HUES6 (cell line): ENCODE results near the gene PRR7.

ENCODE experiments used
- H3K27ac ChIP-seq: 2 replicates; pipeline ENCODE4 v1.7.0; 2013; ENCODE audit warnings: low read depth, mild to moderate bottlenecking, low read length, inconsistent platforms
- H3K27me3 ChIP-seq: 2 replicates; pipeline ENCODE4 v1.6.1; 2013; ENCODE audit warnings: low read length; ENCODE audit not compliant: control insufficient read depth, insufficient read depth
- H3K36me3 ChIP-seq: 2 replicates; pipeline ENCODE4 v1.6.1; 2013; ENCODE audit warnings: low read length; ENCODE audit not compliant: control insufficient read depth, insufficient read depth
- H3K4me1 ChIP-seq: 2 replicates; pipeline ENCODE4 v1.6.1; 2013; ENCODE audit warnings: low read length; ENCODE audit not compliant: control insufficient read depth, insufficient read depth
- H3K4me3 ChIP-seq: 2 replicates; pipeline ENCODE4 v1.5.1; 2013; ENCODE audit warnings: low read depth, low read length
- H3K9ac ChIP-seq: one replicate; pipeline ENCODE4 v1.6.1; 2013; ENCODE audit warnings: mild to moderate bottlenecking, low read length
- H3K9me3 ChIP-seq: 2 replicates; pipeline ENCODE4 v1.6.1; 2013; ENCODE audit warnings: low read depth, low read length; ENCODE audit not compliant: control insufficient read depth, insufficient read depth

Gene PRR7

DNA sequence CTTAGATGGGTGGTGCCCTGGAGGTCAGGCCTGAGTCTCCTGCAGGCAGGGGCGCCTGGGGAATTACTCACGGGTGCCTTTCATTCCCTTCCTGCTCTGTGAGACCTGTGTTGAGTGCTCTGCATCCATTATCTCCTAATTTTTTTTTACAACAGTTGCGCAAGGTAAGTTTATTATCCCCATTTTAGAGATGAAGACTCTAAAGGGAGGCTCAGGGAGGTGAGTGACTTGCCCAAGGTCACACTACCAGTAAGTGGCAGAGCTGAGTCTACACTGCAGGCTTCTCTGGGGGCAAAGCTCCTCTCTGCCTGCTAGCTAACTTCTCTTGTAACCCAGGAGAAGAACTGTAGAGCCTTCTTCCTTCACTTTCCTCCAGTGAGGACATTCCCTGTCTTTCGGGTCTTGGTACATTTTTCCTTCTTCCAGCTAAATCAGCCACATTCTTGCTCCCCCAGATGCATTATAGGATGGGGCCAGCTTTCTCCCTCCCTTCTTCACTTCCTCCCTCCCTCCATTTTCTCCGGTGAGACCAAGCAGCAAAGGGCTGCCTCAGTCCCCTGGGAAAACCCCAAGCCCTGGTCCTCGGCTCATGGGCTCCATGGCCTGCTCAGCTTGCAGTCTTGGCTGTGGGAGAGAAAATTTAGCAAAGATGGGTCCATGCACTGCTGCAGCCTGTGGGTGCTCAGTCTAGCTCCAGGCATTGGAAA lies 1.8 kb downstream of the PRR7 start:
- Histone ChIP-seq H3K9ac (peak overlapping the region; percentile 74), H3K27ac (no peak overlapping the region), H3K36me3 (no peaks in the 10 kb centered on the region), H3K4me1 (peaks cover 50% of the 10 kb centered on the region), H3K27me3 (peaks cover 18% of the 10 kb centered on the region), H3K4me3 (peak overlapping the region; percentile 78; the same call in 1 of the 2 replicates), H3K9me3 (no peaks in the 10 kb centered on the region)

- no peak overlapping the region for H3K27ac ChIP-seq
- no peak overlapping the region for H3K9ac ChIP-seq
- no peaks in the 10 kb centered on the region for H3K36me3 ChIP-seq
- H3K4me1 ChIP-seq: peaks cover 55% of the 10 kb centered on the region
- H3K4me3 ChIP-seq: no peak overlapping the region
- H3K27me3 ChIP-seq: peaks cover 25% of the 10 kb centered on the region
- H3K9me3 ChIP-seq: no peaks in the 10 kb centered on the region
Observed at GRCh38 chr5:177449140-177450061, 2.8 kb downstream of the PRR7 start.

GRCh38 chr5:177450667-177451424 lies 4.2 kb downstream of the PRR7 start:
- no peak overlapping the region for H3K9ac ChIP-seq
- peaks cover 45% of the 10 kb centered on the region for H3K4me1 ChIP-seq
- no peak overlapping the region for H3K4me3 ChIP-seq
- no peaks in the 10 kb centered on the region for H3K36me3 ChIP-seq
- no peaks in the 10 kb centered on the region for H3K9me3 ChIP-seq
- H3K27me3 ChIP-seq: peaks cover 19% of the 10 kb centered on the region
- no peak overlapping the region for H3K27ac ChIP-seq

DNA sequence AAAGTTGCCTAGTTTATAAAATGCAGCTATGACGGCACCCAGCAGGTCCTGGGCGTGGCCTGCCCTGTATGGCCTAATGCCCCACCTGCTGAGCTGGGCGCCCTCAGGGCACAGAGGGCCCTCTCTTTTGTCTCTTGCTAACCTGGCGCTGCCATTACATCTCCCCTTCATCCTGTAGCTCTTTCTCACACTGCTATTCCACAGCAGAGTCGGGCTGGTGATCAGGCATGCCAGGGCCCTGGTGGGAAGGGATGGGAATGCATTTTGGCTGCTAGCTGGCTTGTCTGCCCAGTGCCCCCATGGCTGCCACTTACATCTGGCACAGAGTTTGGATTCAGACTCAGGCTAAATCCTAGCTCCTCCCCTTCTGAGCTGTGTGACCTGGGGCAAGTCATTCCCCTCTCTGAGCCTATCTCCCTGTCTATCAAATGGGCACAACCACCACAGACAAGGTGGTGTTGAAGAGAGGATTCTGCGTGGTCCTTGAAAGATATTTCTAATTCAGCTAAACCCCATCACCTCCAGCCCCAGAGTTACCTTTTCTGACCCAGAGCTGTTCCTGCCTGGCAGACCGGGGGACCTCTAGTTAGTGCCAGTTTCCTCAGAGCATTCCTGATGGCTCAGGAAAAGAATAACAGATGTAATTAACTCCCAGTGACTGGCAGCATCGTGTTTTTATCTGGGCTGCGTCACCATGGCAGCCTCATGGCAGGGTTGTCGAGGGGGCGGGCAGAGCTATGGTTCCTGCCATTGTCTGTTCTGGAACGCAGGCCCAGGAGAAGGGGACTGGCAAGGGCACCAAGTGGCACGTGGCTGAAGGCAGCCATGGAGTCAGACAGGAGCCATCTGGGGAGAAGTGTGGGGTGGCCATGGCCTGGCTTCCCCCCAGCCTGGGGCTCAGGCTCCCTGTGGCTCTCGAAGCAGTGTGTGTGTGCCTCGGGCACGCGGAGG lies 6.3 kb downstream of the PRR7 start:
- Histone ChIP-seq H3K4me1 (peaks cover 45% of the 10 kb centered on the region), H3K27ac (no peak overlapping the region)

GRCh38 chr5:177453852-177454396 lies 7.3 kb downstream of the PRR7 start:
- Histone ChIP-seq H3K27ac (no peak overlapping the region), H3K9me3 (no peaks in the 10 kb centered on the region), H3K36me3 (peaks cover 22% of the 10 kb centered on the region), H3K4me1 (peaks cover 40% of the 10 kb centered on the region), H3K4me3 (peak overlapping the region; percentile 93), H3K27me3 (peaks cover 14% of the 10 kb centered on the region), H3K9ac (peak overlapping the region; percentile 70)

More for the DNA sequence above, 6.3 kb downstream of the PRR7 start:
- Histone ChIP-seq H3K27me3 (peaks cover 14% of the 10 kb centered on the region), H3K36me3 (peaks cover 12% of the 10 kb centered on the region), H3K9ac (no peak overlapping the region), H3K9me3 (no peaks in the 10 kb centered on the region), H3K4me3 (no peak overlapping the region)

DNA sequence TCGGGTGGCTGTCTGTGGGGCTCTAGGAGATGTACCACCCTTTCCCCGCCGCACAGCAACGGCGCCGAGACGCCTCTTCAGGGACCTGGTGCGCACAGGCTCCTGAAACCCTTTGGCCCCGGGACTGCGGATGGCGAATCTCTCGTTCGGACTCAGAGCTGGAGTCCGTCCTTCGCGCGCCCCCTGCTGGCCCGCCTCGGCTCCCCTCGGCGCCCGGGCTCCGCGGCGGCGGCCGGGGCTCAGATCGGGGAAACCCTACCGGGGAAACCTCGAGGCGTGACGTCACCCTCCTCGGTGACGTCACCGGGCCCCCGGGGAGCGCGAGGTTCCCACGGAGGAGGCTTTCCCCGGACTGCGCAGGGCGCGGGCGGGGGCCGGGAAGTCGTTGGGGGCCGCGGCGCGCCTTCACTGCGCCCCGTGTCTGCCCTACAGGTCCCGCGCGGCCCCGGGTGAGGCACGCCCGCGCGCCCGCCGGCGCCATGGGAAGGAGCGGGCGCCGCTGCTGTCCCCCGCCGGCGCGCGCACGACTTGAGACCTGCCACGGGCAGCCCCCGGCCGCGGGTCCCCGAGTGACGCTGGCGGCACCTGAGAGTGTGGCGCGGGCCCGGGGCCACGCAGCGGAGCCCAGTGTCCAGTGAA lies 7.9 kb downstream of the PRR7 start:
- Histone ChIP-seq H3K27ac (peak overlapping the region; percentile 87), H3K9ac (peak overlapping the region; percentile 83), H3K4me3 (peak overlapping the region; percentile 93), H3K27me3 (peaks cover 14% of the 10 kb centered on the region), H3K4me1 (peaks cover 36% of the 10 kb centered on the region), H3K36me3 (peaks cover 28% of the 10 kb centered on the region), H3K9me3 (no peaks in the 10 kb centered on the region)

- Histone ChIP-seq H3K27ac (peak overlapping the region; percentile 87), H3K36me3 (peaks cover 34% of the 10 kb centered on the region), H3K27me3 (peaks cover 14% of the 10 kb centered on the region), H3K4me3 (peak overlapping the region; percentile 93), H3K9me3 (no peaks in the 10 kb centered on the region), H3K9ac (peak overlapping the region; percentile 83), H3K4me1 (peaks cover 31% of the 10 kb centered on the region)
Observed at GRCh38 chr5:177455036-177455660, 8.5 kb downstream of the PRR7 start.

GRCh38 chr5:177455661-177456590 lies 9.3 kb downstream of the PRR7 start:
- Histone ChIP-seq H3K27ac (peak overlapping the region; percentile 87), H3K4me1 (peaks cover 31% of the 10 kb centered on the region), H3K36me3 (peaks cover 41% of the 10 kb centered on the region), H3K4me3 (peak overlapping the region; percentile 93), H3K9me3 (no peaks in the 10 kb centered on the region), H3K27me3 (peaks cover 14% of the 10 kb centered on the region), H3K9ac (peak overlapping the region; percentile 83)

GRCh38 chr5:177456591-177456964 lies 10.0 kb downstream of the PRR7 start:
- Histone ChIP-seq H3K4me1 (peaks cover 31% of the 10 kb centered on the region), H3K36me3 (peaks cover 45% of the 10 kb centered on the region), H3K9ac (no peak overlapping the region), H3K27me3 (peaks cover 14% of the 10 kb centered on the region), H3K27ac (no peak overlapping the region; the same call in 1 of the 2 replicates), H3K4me3 (no peak overlapping the region), H3K9me3 (no peaks in the 10 kb centered on the region)
